ENCODE results near the gene BTF3L4. TPM values are rescaled to one million over a fixed set of nuclear protein-coding genes. Genes with fewer than 3 reads are reported as not detected.

BTF3L4 gene
- total RNA-seq = 74.3 and 75.0 TPM in 2 replicates
- long read RNA-seq, full-length matches to known transcripts = 327 of 335 reads
- long read RNA-seq, partial matches to known transcripts = 4 of 335 reads
- long read RNA-seq, other reads (novel, unspliced or antisense) = 4 of 335 reads

GRCh38 chr1:52056163-52056936 is at the start of gene BTF3L4:
BTF3L4 (plus strand) TSS chr1:52056295; CDS start chr1:52059848, 3,553 bp downstream.
- Mint-ChIP-seq H3K4me3 (peak within 1 kb of the TSS; percentile 97), H3K36me3 (ENCODE audit: low read depth) (peaks cover 5% of the 10 kb centered on the region), H3K27ac (ENCODE audit: unreplicated experiment) (peak within 1 kb of the TSS; percentile 99), H3K9me3 (no peaks in the 10 kb centered on the region), H3K27me3 (ENCODE audit: low read depth) (no peaks in the 10 kb centered on the region), H3K4me1 (peaks cover 40% of the 10 kb centered on the region)
- peak; percentile 22 for TF ChIP-seq CTCF (conservative IDR thresholded peaks at IDR 0.05)
- peak; percentile 88 for DNase-seq (ENCODE audit: low read depth, low spot score)

- no peaks in the 10 kb centered on the region for H3K36me3 Mint-ChIP-seq (ENCODE audit: low read depth)
- H3K4me1 Mint-ChIP-seq = peaks cover 5% of the 10 kb centered on the region
- no peak overlapping the region for H3K4me3 Mint-ChIP-seq
- DNase-seq (ENCODE audit: low read depth, low spot score) = no peak
- no peaks in the 10 kb centered on the region for H3K9me3 Mint-ChIP-seq
- H3K27ac Mint-ChIP-seq (ENCODE audit: unreplicated experiment) = no peak overlapping the region
- TF ChIP-seq CTCF (conservative IDR thresholded peaks at IDR 0.05) = no peak
- peaks cover 36% of the 10 kb centered on the region for H3K27me3 Mint-ChIP-seq (ENCODE audit: low read depth)
Measured at GRCh38 chr1:52007215-52008002, 48.7 kb upstream of the BTF3L4 start.

GRCh38 chr1:52008071-52008809 is 47.9 kb upstream of the BTF3L4 start:
- Mint-ChIP-seq H3K36me3 (ENCODE audit: low read depth) (no peaks in the 10 kb centered on the region), H3K27me3 (ENCODE audit: low read depth) (peaks cover 36% of the 10 kb centered on the region), H3K4me3 (no peak overlapping the region), H3K27ac (ENCODE audit: unreplicated experiment) (no peak overlapping the region), H3K9me3 (no peaks in the 10 kb centered on the region), H3K4me1 (peaks cover 5% of the 10 kb centered on the region)
- no peak for DNase-seq (ENCODE audit: low read depth, low spot score)
- TF ChIP-seq CTCF (conservative IDR thresholded peaks at IDR 0.05) = no peak

DNA sequence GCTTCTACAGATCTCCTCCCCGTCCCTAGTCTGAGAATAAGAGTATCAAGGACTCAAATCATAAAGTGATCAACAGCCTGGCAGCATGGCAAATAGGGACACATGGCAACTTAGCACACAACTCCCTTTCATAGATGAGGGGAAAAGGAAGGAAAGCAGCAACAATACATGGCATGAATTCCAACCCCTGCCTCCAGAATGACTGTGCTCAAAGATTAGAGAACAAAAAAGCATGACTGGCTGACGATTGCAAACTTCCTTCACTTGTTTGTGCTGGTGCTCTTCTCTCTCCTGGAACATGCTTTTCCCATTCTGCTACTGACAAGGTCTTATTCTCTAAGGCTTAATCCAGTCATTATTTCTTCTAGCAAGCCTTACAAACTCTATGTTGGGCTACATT is 34.0 kb upstream of the BTF3L4 start:
- no peaks in the 10 kb centered on the region for H3K4me1 Mint-ChIP-seq
- DNase-seq (ENCODE audit: low read depth, low spot score) = no peak
- H3K27me3 Mint-ChIP-seq (ENCODE audit: low read depth) = no peaks in the 10 kb centered on the region
- H3K36me3 Mint-ChIP-seq (ENCODE audit: low read depth) = peaks cover 8% of the 10 kb centered on the region
- no peak overlapping the region for H3K27ac Mint-ChIP-seq (ENCODE audit: unreplicated experiment)
- no peaks in the 10 kb centered on the region for H3K9me3 Mint-ChIP-seq
- no peak for TF ChIP-seq CTCF (conservative IDR thresholded peaks at IDR 0.05)
- no peak overlapping the region for H3K4me3 Mint-ChIP-seq

GRCh38 chr1:52026278-52026677 is 29.8 kb upstream of the BTF3L4 start:
- peaks cover 5% of the 10 kb centered on the region for H3K36me3 Mint-ChIP-seq (ENCODE audit: low read depth)
- H3K27me3 Mint-ChIP-seq (ENCODE audit: low read depth) = no peaks in the 10 kb centered on the region
- H3K27ac Mint-ChIP-seq (ENCODE audit: unreplicated experiment) = no peak overlapping the region

More at GRCh38 chr1:52026278-52026677, 29.8 kb upstream of the BTF3L4 start:
- Mint-ChIP-seq H3K4me3 (no peak overlapping the region), H3K9me3 (no peaks in the 10 kb centered on the region), H3K4me1 (peaks cover 10% of the 10 kb centered on the region)
- DNase-seq (ENCODE audit: low read depth, low spot score) = no peak
- TF ChIP-seq CTCF (conservative IDR thresholded peaks at IDR 0.05) = no peak

All from neural crest cell (in vitro differentiated cells).